Sigmoid colon (tissue), 4 donors: ENCODE data around the gene PDE11A.

Experiments
- CTCF ChIP-seq, 4 experiments: fragments of 450-650 bp in 3 of 4; fragments of 200-600 bp in 1 of 4; IDR thresholded peaks; one replicate each; pipeline ENCODE4 v1.5.1; 2016 to 2019; ENCODE audit warnings: antibody characterized with exemption in 4 of 4, mild to moderate bottlenecking in 3 of 4, moderate library complexity in 2 of 4
- POLR2A ChIP-seq, 2 donors: fragments of 450-650 bp; IDR thresholded peaks; one replicate each; pipeline ENCODE4 v1.6.1; 2016; ENCODE audit warnings: antibody characterized with exemption in 2 of 2, mild to moderate bottlenecking in 2 of 2, moderate library complexity in 2 of 2
- POLR2AphosphoS5 ChIP-seq, 4 donors: sonication (generic); formaldehyde crosslinking; IDR thresholded peaks; one replicate each; pipeline ENCODE4 v1.6.1; 2017; ENCODE audit warnings: antibody characterized with exemption in 4 of 4

- TF ChIP-seq POLR2A (IDR thresholded peaks at IDR 0.05) (no peak), POLR2AphosphoS5 (IDR thresholded peaks at IDR 0.05) (no peak), CTCF (IDR thresholded peaks at IDR 0.05) (no peak)
Observed at GRCh38 chr2:177638507-177638906, 434.1 kb downstream of the PDE11A start.
